ENCODE results near the gene PEA15. TPM values are rescaled to one million over a fixed set of nuclear protein-coding genes. Genes with fewer than 3 reads are reported as not detected.

PEA15 gene
- total and polyA plus RNA-seq, 2 of the 8 experiments (the other 6 are each of a cell fraction or from before 2014, with no cell fraction given), result 71.3 to 75.1 TPM

- TF ChIP-seq BACH1 (IDR thresholded peaks at IDR 0.05; ENCODE audit: low read length) (no peak), SP2 (IDR thresholded peaks at IDR 0.05; ENCODE audit: low read length) (no peak), ZNF274 (IDR thresholded peaks at IDR 0.05; ENCODE audit: borderline replicate concordance, extremely low read depth, low read length) (no peak)
These were observed 17.8 kb upstream of the PEA15 start (continued) for GRCh38 chr1:160187407-160187806.
